GM18870 (cell line): ENCODE results near the gene TBL1XR1.

Experiments used
- ATAC-seq: cut with Tn5 transposase; IDR thresholded peaks from one replicate; pipeline ENCODE4 v1.9.1; 2021; ENCODE audit warnings: moderate library complexity; ENCODE audit not compliant: unreplicated experiment

The TBL1XR1 gene

DNA sequence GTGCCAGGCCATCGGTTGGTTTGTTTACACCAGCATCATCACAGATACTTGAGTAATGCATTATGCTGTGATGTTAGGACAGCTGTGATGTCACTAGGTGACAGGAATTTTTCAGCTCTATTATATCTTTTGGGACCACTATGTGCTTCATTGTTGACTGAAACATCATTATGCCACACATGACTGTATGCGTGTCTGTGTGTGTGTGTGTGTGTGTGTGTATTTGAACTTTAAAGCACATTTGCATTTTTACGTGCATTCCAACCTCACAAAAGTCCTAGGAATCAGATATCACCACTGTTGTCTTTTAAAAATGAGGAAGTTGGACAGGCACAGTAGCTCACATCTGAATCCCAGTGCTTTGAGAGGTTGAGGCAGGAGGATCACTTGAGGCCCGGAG is 223.0 kb downstream of the TBL1XR1 start:
- no peak for ATAC-seq

DNA sequence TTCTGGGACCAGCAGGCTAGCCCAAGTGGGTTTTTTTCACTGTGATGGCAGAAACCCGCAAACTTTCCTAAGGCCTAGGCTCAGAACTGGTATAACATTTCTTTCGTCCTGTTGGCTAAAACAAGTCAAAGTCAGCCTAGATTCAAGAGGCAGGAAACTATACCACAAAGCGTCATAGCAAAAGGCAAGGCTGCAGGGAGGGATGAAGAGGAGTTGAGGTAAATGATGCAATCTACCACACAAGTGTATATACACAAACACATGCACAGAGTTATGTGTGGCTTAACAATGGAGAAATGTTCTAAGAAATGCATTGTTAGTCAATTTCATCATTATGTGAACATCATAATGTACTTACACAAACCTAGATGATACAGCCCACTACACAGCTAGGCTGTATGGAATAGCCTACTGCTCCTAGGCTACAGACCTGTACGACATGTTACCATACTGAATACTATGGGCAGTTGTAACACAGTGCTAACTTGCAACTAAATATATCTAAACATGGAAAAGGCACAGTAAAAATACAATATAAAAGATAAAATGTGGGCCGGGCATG is 225.6 kb downstream of the TBL1XR1 start:
- no peak for ATAC-seq

DNA sequence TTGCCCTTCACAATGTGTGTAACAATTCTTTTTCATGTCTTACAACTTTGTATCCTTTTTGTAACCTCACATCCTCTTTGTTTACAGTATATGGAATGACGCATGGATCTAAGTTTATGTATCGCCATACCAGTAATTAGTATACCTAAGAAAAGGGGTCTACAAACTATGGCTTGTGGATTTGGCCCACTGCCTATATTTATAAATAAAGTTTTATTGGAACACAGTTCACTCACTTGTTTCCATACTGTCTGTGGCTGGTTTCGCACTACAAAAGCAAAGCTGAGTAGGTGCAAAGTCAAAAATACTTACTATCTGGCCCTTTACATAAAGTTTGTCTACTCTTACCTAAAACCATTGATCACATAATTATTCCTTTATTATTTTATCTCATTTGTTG is 226.5 kb downstream of the TBL1XR1 start:
- ATAC-seq, result no peak

DNA sequence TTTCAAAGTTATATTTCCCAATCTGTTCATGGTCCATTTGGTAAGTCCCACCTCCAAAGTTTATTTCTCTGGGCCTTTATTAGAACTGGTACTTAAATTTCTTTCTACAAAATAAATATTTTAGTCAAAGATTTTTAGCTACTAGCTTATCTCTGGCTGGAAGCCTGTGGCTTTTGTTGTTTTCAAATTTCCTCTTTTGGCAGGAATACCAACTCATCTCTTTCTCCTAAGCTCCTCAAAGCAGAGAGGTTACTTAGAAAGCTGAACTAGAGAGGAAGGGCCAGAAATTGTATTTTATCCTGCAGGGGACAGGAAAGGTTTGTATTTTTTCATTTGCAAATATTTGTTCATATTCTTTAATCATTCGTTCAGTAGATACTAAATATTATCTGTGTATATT is 227.8 kb downstream of the TBL1XR1 start:
- no peak for ATAC-seq
